Measurements from ENCODE around the gene MREG.

- no peak for TF ChIP-seq CTCF (conservative IDR thresholded peaks at IDR 0.05)
- no peak for TF ChIP-seq ZFX (IDR thresholded peaks at IDR 0.05)
Observed at GRCh38 chr2:216055680-216056079, 42.3 kb upstream of the MREG start.

Measured in C4-2B (cell line).